CD4-positive, alpha-beta T cell (primary cell): ENCODE measurements around the gene SLC35G2. TPM values are rescaled to one million over a fixed set of nuclear protein-coding genes. Genes with fewer than 3 reads are reported as not detected.
"Not testable (repeated sequence)": the region's sequence is repeated elsewhere in the genome, so short reads cannot be mapped to it uniquely, and the experiment has no call there.

ENCODE experiments used
- ATAC-seq: fragments of 200-7000 bp; cut with Tn5 transposase; one replicate; pipeline ENCODE4 v1.10.0; 2022; ENCODE audit warnings: mild to moderate bottlenecking; ENCODE audit not compliant: poor library complexity
- CTCF ChIA-PET: fragments of 350-600 bp; sonication (Branson Sonifier 250); formaldehyde crosslinking; loops from one replicate; lab custom pipeline; 2021; ENCODE audit warnings: antibody characterized with exemption, inconsistent platforms; lab: Charles Lee
- POLR2A ChIA-PET: fragments of 350-600 bp; sonication (Branson Sonifier 250); formaldehyde crosslinking; loops from one replicate; lab custom pipeline; 2021; ENCODE audit warnings: antibody characterized with exemption, inconsistent platforms; lab: Charles Lee
- DNase-seq, 14 experiments: peaks; one replicate each; pipeline ENCODE4 v3.0.0-alpha.2; 2013 to 2020; ENCODE audit warnings: mixed read lengths in 2 of 14
- H3K27ac ChIP-seq, 2 donors: one replicate each; pipeline versions ENCODE4 v1.5.1 to v1.7.0; 2013; ENCODE audit warnings: low read length in 2 of 2, low read depth in 1 of 2, mild to moderate bottlenecking in 1 of 2
- H3K27me3 ChIP-seq, 2 experiments: 1 replicate in 1 of 2; 2 replicates in 1 of 2; pipeline versions ENCODE4 v1.6.1 to v1.7.0; 2013; ENCODE audit warnings: low read length in 2 of 2, control low read depth in 1 of 2, mild to moderate bottlenecking in 1 of 2, moderate library complexity in 1 of 2; ENCODE audit not compliant: insufficient read depth in 2 of 2, control insufficient read depth in 1 of 2
- H3K36me3 ChIP-seq: one replicate; pipeline ENCODE4 v1.6.1; 2013; ENCODE audit warnings: low read length, control low read depth; ENCODE audit not compliant: insufficient read depth
- H3K4me1 ChIP-seq: one replicate; pipeline ENCODE4 v1.6.1; 2013; ENCODE audit warnings: low read length, control low read depth; ENCODE audit not compliant: insufficient read depth
- H3K4me3 ChIP-seq: one replicate; pipeline ENCODE4 v1.5.1; 2013; ENCODE audit warnings: mild to moderate bottlenecking, low read length, moderate library complexity
- H3K9me3 ChIP-seq, 2 experiments: 1 replicate in 1 of 2; 2 replicates in 1 of 2; pipeline versions ENCODE4 v1.6.1 to v1.7.0; 2013; ENCODE audit warnings: low read length in 2 of 2, mild to moderate bottlenecking in 2 of 2, control low read depth in 1 of 2, moderate library complexity in 1 of 2; ENCODE audit not compliant: control insufficient read depth in 1 of 2, insufficient read depth in 1 of 2
- H3K27ac Mint-ChIP-seq: one replicate; pipeline ENCODE4 v1.8.0; 2020; ENCODE audit warnings: mixed read lengths
- H3K27me3 Mint-ChIP-seq: one replicate; pipeline ENCODE4 v1.8.0; 2021; ENCODE audit warnings: mixed read lengths
- H3K36me3 Mint-ChIP-seq: one replicate; pipeline ENCODE4 v1.8.0; 2021; ENCODE audit warnings: low read depth, mixed read lengths
- H3K4me1 Mint-ChIP-seq: one replicate; pipeline ENCODE4 v1.8.0; 2021; ENCODE audit warnings: low read depth, mixed read lengths
- H3K4me3 Mint-ChIP-seq: one replicate; pipeline ENCODE4 v1.8.0; 2020; ENCODE audit warnings: mild to moderate bottlenecking, mixed read lengths
- H3K9me3 Mint-ChIP-seq: one replicate; pipeline ENCODE4 v1.8.0; 2020; ENCODE audit warnings: mixed read lengths
- intact Hi-C, 2 experiments: fragments of 100-400 bp; cut with DNase I in 1 of 2; cut with micrococcal nuclease in 1 of 2; formaldehyde crosslinking; loops; one replicate each; pipeline versions ENCODE4 v1.15.1 to v1.9.0; 2023 to 2025; cut with DNase I, micrococcal nuclease
- total RNA-seq, 174 experiments: library from RNA in 2 of 174; stranded (reverse) in 2 of 174; gene quantifications; one replicate each; pipeline ENCODE4 v1.2.3 and lab custom pipeline; 2021 to 2026
- TF ChIP-seq, protein P1 (sequence below): fragments of 200-600 bp; IDR thresholded peaks from one replicate; pipeline ENCODE4 v1.8.0; 2022; ENCODE audit warnings: antibody characterized with exemption, mild to moderate bottlenecking

SLC35G2 gene
- total RNA-seq, 2 experiments from 2014 or later = 0.14 TPM; not detected in 1

DNA sequence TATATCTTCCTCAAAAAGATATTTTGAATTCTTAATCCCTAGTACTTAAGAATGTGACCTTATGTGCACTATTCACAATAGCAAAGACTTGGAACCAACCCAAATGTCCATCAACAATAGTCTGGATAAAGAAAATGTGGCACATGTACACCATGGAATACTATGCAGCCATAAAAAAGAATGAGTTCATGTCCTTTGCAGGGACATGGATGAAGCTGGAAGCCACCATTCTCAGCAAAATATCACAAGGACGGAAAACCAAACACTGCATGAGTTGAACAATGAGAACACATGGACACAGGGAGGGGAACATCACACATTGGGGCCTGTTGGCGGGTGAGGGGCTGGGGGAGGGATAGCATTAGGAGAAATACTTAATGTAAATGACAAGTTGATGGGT lies 60.6 kb downstream of the SLC35G2 start:
- ATAC-seq, H3K9me3 Mint-ChIP-seq, H3K27ac ChIP-seq, intact Hi-C loops, POLR2A ChIA-PET, H3K36me3 ChIP-seq, DNase-seq, H3K4me3 ChIP-seq, CTCF ChIA-PET, H3K4me3 Mint-ChIP-seq, H3K27me3 ChIP-seq, H3K9me3 ChIP-seq, H3K27me3 Mint-ChIP-seq: not testable (repeated sequence)
- peaks cover 25% of the 10 kb centered on the region for H3K36me3 Mint-ChIP-seq
- H3K4me1 ChIP-seq = peaks cover 26% of the 10 kb centered on the region
- peak overlapping the region; percentile 50 for H3K27ac Mint-ChIP-seq
- peaks cover 82% of the 10 kb centered on the region for H3K4me1 Mint-ChIP-seq

DNA sequence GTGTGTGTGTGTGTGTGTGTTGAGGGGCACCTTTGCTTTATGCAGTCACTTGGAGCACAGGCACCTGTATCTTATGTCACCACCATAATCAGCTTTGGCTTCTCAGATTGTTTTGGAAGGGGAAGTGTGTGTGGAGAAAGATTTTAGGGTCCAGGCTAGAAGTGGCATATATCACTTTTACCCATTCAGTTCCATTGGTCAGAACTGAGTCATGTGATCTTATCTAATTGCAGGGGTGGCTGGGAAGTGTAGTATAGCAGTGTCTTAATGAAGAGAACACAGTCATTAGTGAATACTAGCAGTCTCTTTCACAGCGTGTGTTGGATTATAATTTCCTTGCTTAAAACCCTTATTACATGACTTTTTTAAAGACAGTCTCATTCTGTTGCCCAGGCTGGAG lies 63.6 kb downstream of the SLC35G2 start:
- Mint-ChIP-seq H3K36me3 (peaks cover 15% of the 10 kb centered on the region), H3K27me3 (no peaks in the 10 kb centered on the region), H3K4me1 (peaks cover 87% of the 10 kb centered on the region), H3K4me3 (peak overlapping the region; percentile 36), H3K27ac (peak overlapping the region; percentile 43), H3K9me3 (peaks cover 5% of the 10 kb centered on the region)
- DNase-seq (peak in 3 of 14 experiments; percentile 34 to 51 (median 38)), ATAC-seq (peak; percentile 74)
- Histone ChIP-seq H3K4me1 (peaks cover 43% of the 10 kb centered on the region), H3K9me3 (no peaks in the 10 kb centered on the region), H3K36me3 (no peaks in the 10 kb centered on the region), H3K27ac (no peak overlapping the region), H3K4me3 (no peak overlapping the region), H3K27me3 (no peaks in the 10 kb centered on the region)
- TF ChIP-seq, protein P1, sequence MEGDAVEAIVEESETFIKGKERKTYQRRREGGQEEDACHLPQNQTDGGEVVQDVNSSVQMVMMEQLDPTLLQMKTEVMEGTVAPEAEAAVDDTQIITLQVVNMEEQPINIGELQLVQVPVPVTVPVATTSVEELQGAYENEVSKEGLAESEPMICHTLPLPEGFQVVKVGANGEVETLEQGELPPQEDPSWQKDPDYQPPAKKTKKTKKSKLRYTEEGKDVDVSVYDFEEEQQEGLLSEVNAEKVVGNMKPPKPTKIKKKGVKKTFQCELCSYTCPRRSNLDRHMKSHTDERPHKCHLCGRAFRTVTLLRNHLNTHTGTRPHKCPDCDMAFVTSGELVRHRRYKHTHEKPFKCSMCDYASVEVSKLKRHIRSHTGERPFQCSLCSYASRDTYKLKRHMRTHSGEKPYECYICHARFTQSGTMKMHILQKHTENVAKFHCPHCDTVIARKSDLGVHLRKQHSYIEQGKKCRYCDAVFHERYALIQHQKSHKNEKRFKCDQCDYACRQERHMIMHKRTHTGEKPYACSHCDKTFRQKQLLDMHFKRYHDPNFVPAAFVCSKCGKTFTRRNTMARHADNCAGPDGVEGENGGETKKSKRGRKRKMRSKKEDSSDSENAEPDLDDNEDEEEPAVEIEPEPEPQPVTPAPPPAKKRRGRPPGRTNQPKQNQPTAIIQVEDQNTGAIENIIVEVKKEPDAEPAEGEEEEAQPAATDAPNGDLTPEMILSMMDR = no peak
- ChIA-PET CTCF (interaction anchor here (0.7 to 1.4 kb wide), 2 partner anchors 13 to 1446 kb away, joined by 3 read pairs; no protein-coding TSS in a partner anchor), POLR2A (interaction anchor here (2.1 kb wide), 1 partner anchor 21 kb away, joined by 14 read pairs; the partner anchor contains the start of gene NCK1)
- intact Hi-C loops = no loop called here

DNA sequence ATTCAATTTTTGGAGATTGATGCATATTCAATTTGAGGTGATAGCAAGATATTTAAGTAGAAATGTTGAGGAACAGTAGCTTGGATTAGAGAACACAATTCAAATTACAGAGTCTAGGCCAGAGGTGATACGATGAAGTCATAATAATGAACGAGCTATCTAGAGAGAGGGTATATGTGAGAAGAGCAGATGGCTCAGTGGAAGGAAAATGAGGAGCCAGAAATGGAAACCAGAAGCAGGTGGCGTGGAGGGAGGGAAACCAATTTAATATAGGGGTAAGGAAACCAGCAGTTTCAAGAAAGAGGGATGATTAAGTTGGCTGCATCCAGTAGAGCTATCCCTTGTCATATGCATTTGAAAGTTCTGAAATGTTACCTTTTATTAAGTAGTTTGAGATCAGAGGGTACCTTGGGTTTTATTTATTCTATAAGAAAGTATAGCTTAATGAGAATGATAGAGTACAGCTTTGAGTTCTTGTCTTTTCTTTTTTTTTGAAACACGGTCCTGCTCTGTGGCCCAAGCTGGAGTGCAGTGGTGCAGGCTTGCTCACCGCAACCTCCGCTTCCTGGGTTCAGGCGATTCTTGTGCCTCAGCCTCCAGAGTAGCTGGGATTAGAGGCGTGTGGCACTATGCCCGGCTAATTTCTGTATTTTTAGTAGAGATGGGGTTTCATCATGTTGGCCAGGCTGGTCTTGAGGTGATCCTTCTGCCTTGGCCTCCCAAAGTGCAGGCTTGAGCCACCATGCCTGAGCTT lies 65.2 kb downstream of the SLC35G2 start:
- Histone ChIP-seq H3K27ac (peak overlapping the region in 1 of 2 donors; percentile 25), H3K4me1 (peaks cover 50% of the 10 kb centered on the region), H3K4me3 (no peak overlapping the region), H3K27me3 (no peaks in the 10 kb centered on the region), H3K9me3 (no peaks in the 10 kb centered on the region), H3K36me3 (no peaks in the 10 kb centered on the region)
- H3K27me3 Mint-ChIP-seq = no peaks in the 10 kb centered on the region
- TF ChIP-seq, protein P1 = no peak
- peaks cover 84% of the 10 kb centered on the region for H3K4me1 Mint-ChIP-seq
- H3K27ac Mint-ChIP-seq = peak overlapping the region; percentile 43
- H3K36me3 Mint-ChIP-seq = peaks cover 22% of the 10 kb centered on the region
- DNase-seq = no peak
- H3K4me3 Mint-ChIP-seq = peak overlapping the region; percentile 5
- ChIA-PET POLR2A (interaction anchor here (0.7 to 2.9 kb wide), 4 partner anchors 10 to 26 kb away, joined by 3 to 18 read pairs (median 5); partner anchors contain the start of gene NCK1), CTCF (interaction anchor here (0.7 to 2.3 kb wide), 4 partner anchors 9 to 132 kb away, joined by 3 to 9 read pairs (median 3); partner anchors contain the start of gene NCK1)
- no peak for ATAC-seq
- peaks cover 3% of the 10 kb centered on the region for H3K9me3 Mint-ChIP-seq
- intact Hi-C loops = loop anchor here in 1 of 2 experiments (2.0 kb wide), 1 partner anchor 21 kb away; the partner anchor contains the start of gene NCK1
